ENCODE results near the gene TBL1X.

TBL1X gene

GRCh38 chrX:9605484-9605883 is 140.6 kb downstream of the TBL1X start:
- Histone ChIP-seq H3K36me3 (replicated peaks) (no peaks in the 10 kb centered on the region; the same call in 1 of the 2 replicates), H3K4me1 (peaks cover 1% of the 10 kb centered on the region), H3K4me3 (no peak overlapping the region), H3K9me3 (no peaks in the 10 kb centered on the region), H3K27me3 (ENCODE audit: low read depth) (no peaks in the 10 kb centered on the region)
- in situ Hi-C loops (cut with MboI; ENCODE audit: low sequenced_read_pairs) = no loop called here
- no peak for DNase-seq (ENCODE audit: low spot score in 2 of 2)

GRCh38 chrX:9606971-9607370 is 142.1 kb downstream of the TBL1X start:
- in situ Hi-C loops (cut with MboI; ENCODE audit: low sequenced_read_pairs) = no loop called here
- Histone ChIP-seq H3K9me3 (no peaks in the 10 kb centered on the region), H3K4me3 (no peak overlapping the region), H3K4me1 (peaks cover 14% of the 10 kb centered on the region), H3K36me3 (replicated peaks) (no peaks in the 10 kb centered on the region; the same call in 1 of the 2 replicates), H3K27me3 (ENCODE audit: low read depth) (no peaks in the 10 kb centered on the region)
- DNase-seq (ENCODE audit: low spot score in 2 of 2) = no peak

- Histone ChIP-seq H3K4me3 (no peak overlapping the region), H3K36me3 (replicated peaks) (no peaks in the 10 kb centered on the region; the same call in 1 of the 2 replicates), H3K9me3 (no peaks in the 10 kb centered on the region), H3K4me1 (peaks cover 14% of the 10 kb centered on the region), H3K27me3 (ENCODE audit: low read depth) (no peaks in the 10 kb centered on the region)
- no peak for DNase-seq (ENCODE audit: low spot score in 2 of 2)
- in situ Hi-C loops (cut with MboI; ENCODE audit: low sequenced_read_pairs) = no loop called here
Observed at GRCh38 chrX:9609499-9609898, 144.6 kb downstream of the TBL1X start.

GRCh38 chrX:9609987-9610386 is 145.1 kb downstream of the TBL1X start:
- in situ Hi-C loops (cut with MboI; ENCODE audit: low sequenced_read_pairs) = no loop called here
- no peak for DNase-seq (ENCODE audit: low spot score in 2 of 2)
- Histone ChIP-seq H3K9me3 (no peaks in the 10 kb centered on the region), H3K27me3 (ENCODE audit: low read depth) (no peaks in the 10 kb centered on the region), H3K4me1 (peaks cover 14% of the 10 kb centered on the region), H3K36me3 (replicated peaks) (no peaks in the 10 kb centered on the region; the same call in 1 of the 2 replicates), H3K4me3 (no peak overlapping the region)

GRCh38 chrX:9610771-9611392 is 146.0 kb downstream of the TBL1X start:
- DNase-seq (ENCODE audit: low spot score in 2 of 2) = no peak
- Histone ChIP-seq H3K9me3 (no peaks in the 10 kb centered on the region), H3K4me3 (no peak overlapping the region), H3K27me3 (ENCODE audit: low read depth) (no peaks in the 10 kb centered on the region), H3K36me3 (replicated peaks) (no peaks in the 10 kb centered on the region), H3K4me1 (peaks cover 14% of the 10 kb centered on the region)
- in situ Hi-C loops (cut with MboI; ENCODE audit: low sequenced_read_pairs) = no loop called here

- DNase-seq (ENCODE audit: low spot score in 2 of 2) = peak; percentile 54 to 55
- in situ Hi-C loops (cut with MboI; ENCODE audit: low sequenced_read_pairs) = no loop called here
- no peak overlapping the region for H3K4me3 ChIP-seq
- no peaks in the 10 kb centered on the region for H3K36me3 ChIP-seq (replicated peaks)
- H3K27me3 ChIP-seq (ENCODE audit: low read depth) = no peaks in the 10 kb centered on the region
- peaks cover 14% of the 10 kb centered on the region for H3K4me1 ChIP-seq
- no peaks in the 10 kb centered on the region for H3K9me3 ChIP-seq
Observed at GRCh38 chrX:9611436-9612145, 146.7 kb downstream of the TBL1X start.

GRCh38 chrX:9612146-9612505 is 147.3 kb downstream of the TBL1X start:
- in situ Hi-C loops (cut with MboI; ENCODE audit: low sequenced_read_pairs) = no loop called here
- Histone ChIP-seq H3K4me3 (no peak overlapping the region), H3K27me3 (ENCODE audit: low read depth) (no peaks in the 10 kb centered on the region), H3K36me3 (replicated peaks) (no peaks in the 10 kb centered on the region), H3K4me1 (peaks cover 14% of the 10 kb centered on the region), H3K9me3 (no peaks in the 10 kb centered on the region)
- DNase-seq (ENCODE audit: low spot score in 2 of 2) = no peak

GRCh38 chrX:9614016-9614415 is 149.2 kb downstream of the TBL1X start:
- Histone ChIP-seq H3K4me3 (no peak overlapping the region), H3K27me3 (ENCODE audit: low read depth) (no peaks in the 10 kb centered on the region), H3K4me1 (peaks cover 14% of the 10 kb centered on the region), H3K9me3 (no peaks in the 10 kb centered on the region), H3K36me3 (replicated peaks) (no peaks in the 10 kb centered on the region)
- in situ Hi-C loops (cut with MboI; ENCODE audit: low sequenced_read_pairs) = no loop called here
- no peak for DNase-seq (ENCODE audit: low spot score in 2 of 2)

GRCh38 chrX:9619133-9619532 is 154.3 kb downstream of the TBL1X start:
- H3K27me3 ChIP-seq (ENCODE audit: low read depth) = no peaks in the 10 kb centered on the region
- H3K9me3 ChIP-seq = no peaks in the 10 kb centered on the region
- no peaks in the 10 kb centered on the region for H3K36me3 ChIP-seq (replicated peaks)
- H3K4me1 ChIP-seq = no peaks in the 10 kb centered on the region
- no peak for DNase-seq (ENCODE audit: low spot score in 2 of 2)
- in situ Hi-C loops (cut with MboI; ENCODE audit: low sequenced_read_pairs) = no loop called here
- no peak overlapping the region for H3K4me3 ChIP-seq

GRCh38 chrX:9619581-9619980 is 154.7 kb downstream of the TBL1X start:
- H3K9me3 ChIP-seq = no peaks in the 10 kb centered on the region
- H3K36me3 ChIP-seq (replicated peaks) = no peaks in the 10 kb centered on the region
- H3K4me3 ChIP-seq = no peak overlapping the region
- no peaks in the 10 kb centered on the region for H3K27me3 ChIP-seq (ENCODE audit: low read depth)
- in situ Hi-C loops (cut with MboI; ENCODE audit: low sequenced_read_pairs) = no loop called here
- no peak for DNase-seq (ENCODE audit: low spot score in 2 of 2)
- H3K4me1 ChIP-seq = 0 out of 2 replicates have a peak, but pooled peaks cover 1% of the 10 kb centered on the region

- no peak for DNase-seq (ENCODE audit: low spot score in 2 of 2)
- Histone ChIP-seq H3K4me1 (peaks cover 7% of the 10 kb centered on the region; the same call in 1 of the 2 replicates), H3K27me3 (ENCODE audit: low read depth) (no peaks in the 10 kb centered on the region), H3K4me3 (no peak overlapping the region), H3K36me3 (replicated peaks) (no peaks in the 10 kb centered on the region), H3K9me3 (no peaks in the 10 kb centered on the region)
- in situ Hi-C loops (cut with MboI; ENCODE audit: low sequenced_read_pairs) = no loop called here
Observed at GRCh38 chrX:9622128-9622527, 157.3 kb downstream of the TBL1X start.

- H3K4me1 ChIP-seq = peaks cover 7% of the 10 kb centered on the region; the same call in 1 of the 2 replicates
- no peaks in the 10 kb centered on the region for H3K9me3 ChIP-seq
- H3K4me3 ChIP-seq = no peak overlapping the region
- no peaks in the 10 kb centered on the region for H3K36me3 ChIP-seq (replicated peaks)
- no peak for DNase-seq (ENCODE audit: low spot score in 2 of 2)
- in situ Hi-C loops (cut with MboI; ENCODE audit: low sequenced_read_pairs) = no loop called here
- no peaks in the 10 kb centered on the region for H3K27me3 ChIP-seq (ENCODE audit: low read depth)
Observed at GRCh38 chrX:9626379-9626778, 161.5 kb downstream of the TBL1X start.

GRCh38 chrX:9627922-9628321 is 163.1 kb downstream of the TBL1X start:
- no peaks in the 10 kb centered on the region for H3K36me3 ChIP-seq (replicated peaks)
- H3K9me3 ChIP-seq = no peaks in the 10 kb centered on the region
- no peak for DNase-seq (ENCODE audit: low spot score in 2 of 2)
- in situ Hi-C loops (cut with MboI; ENCODE audit: low sequenced_read_pairs) = no loop called here
- H3K4me3 ChIP-seq = no peak overlapping the region
- peaks cover 7% of the 10 kb centered on the region; the same call in 1 of the 2 replicates for H3K4me1 ChIP-seq
- H3K27me3 ChIP-seq (ENCODE audit: low read depth) = no peaks in the 10 kb centered on the region

- H3K9me3 ChIP-seq = no peaks in the 10 kb centered on the region
- in situ Hi-C loops (cut with MboI; ENCODE audit: low sequenced_read_pairs) = no loop called here
- H3K4me3 ChIP-seq = no peak overlapping the region
- no peaks in the 10 kb centered on the region for H3K27me3 ChIP-seq (ENCODE audit: low read depth)
- DNase-seq (ENCODE audit: low spot score in 2 of 2) = no peak
- peaks cover 7% of the 10 kb centered on the region; the same call in 1 of the 2 replicates for H3K4me1 ChIP-seq
- H3K36me3 ChIP-seq (replicated peaks) = no peaks in the 10 kb centered on the region
Observed at GRCh38 chrX:9628779-9629493, 164.1 kb downstream of the TBL1X start.

Data from HAP-1 (cell line).